Measurements from ENCODE around the gene SAMD11. TPM values are rescaled to one million over a fixed set of nuclear protein-coding genes. Genes with fewer than 3 reads are reported as not detected.

The SAMD11 gene
- total RNA-seq, 1 donor from 2014 or later, result 6.0 TPM

DNA sequence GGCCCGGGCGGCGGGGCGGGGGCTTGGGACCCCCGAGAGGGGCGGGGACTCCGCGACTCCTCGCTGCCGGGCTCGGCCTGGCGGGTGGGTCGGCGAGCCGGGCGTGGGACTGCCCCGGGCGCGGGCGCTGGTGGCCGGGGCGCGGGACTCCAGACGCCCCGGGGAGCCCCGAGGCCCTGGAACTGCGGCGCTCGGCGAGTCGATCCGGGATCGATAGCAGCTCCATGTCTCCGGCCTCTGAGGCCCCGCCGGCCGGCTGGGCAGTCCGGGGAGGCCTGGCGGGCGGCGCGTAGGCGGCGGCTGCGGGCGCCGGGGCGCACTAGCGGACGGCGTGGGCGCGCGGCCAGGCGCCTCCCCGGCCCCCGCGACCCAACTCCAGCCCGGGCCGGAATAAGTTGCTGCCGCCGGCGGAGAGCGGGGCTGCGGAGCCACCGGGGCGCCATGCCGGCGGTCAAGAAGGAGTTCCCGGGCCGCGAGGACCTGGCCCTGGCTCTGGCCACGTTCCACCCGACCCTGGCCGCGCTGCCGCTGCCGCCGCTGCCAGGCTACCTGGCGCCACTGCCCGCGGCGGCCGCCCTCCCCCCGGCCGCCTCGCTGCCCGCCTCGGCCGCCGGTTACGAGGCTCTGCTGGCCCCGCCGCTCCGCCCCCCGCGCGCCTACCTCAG lies 400 bp downstream of the SAMD11 start:
- H2AFZ ChIP-seq (ENCODE audit: low read depth, low read length), result peak overlapping the region; percentile 52
- H3K4me1 Mint-ChIP-seq (ENCODE audit: low read depth, unreplicated experiment), result peaks cover 4% of the 10 kb centered on the region
- peak overlapping the region; percentile 51 for H3K4me3 ChIP-seq (ENCODE audit: insufficient read depth, low read depth, low read length)
- no peak overlapping the region for H3K27ac Mint-ChIP-seq (ENCODE audit: unreplicated experiment)
- H3K27me3 ChIP-seq (ENCODE audit: insufficient read depth, low read length), result peaks cover 18% of the 10 kb centered on the region
- peak overlapping the region; percentile 85 for H3K4me2 ChIP-seq (ENCODE audit: low read length)
- H3K27ac ChIP-seq (ENCODE audit: low read depth, low read length), result no peak overlapping the region
- H3K79me2 ChIP-seq (ENCODE audit: insufficient read depth, low read length), result no peaks in the 10 kb centered on the region
- FAIRE-seq (no peak), DNase-seq (ENCODE audit: low read depth) (no peak)
- H3K9me3 Mint-ChIP-seq (ENCODE audit: unreplicated experiment), result no peaks in the 10 kb centered on the region
- peaks cover 2% of the 10 kb centered on the region for H3K36me3 Mint-ChIP-seq (ENCODE audit: low read depth, unreplicated experiment)
- no peaks in the 10 kb centered on the region for H3K9me3 ChIP-seq (ENCODE audit: insufficient read depth, low read depth, low read length)
- H3K4me1 ChIP-seq (ENCODE audit: insufficient read depth, low read length), result peaks cover 23% of the 10 kb centered on the region
- TF ChIP-seq, protein P1, sequence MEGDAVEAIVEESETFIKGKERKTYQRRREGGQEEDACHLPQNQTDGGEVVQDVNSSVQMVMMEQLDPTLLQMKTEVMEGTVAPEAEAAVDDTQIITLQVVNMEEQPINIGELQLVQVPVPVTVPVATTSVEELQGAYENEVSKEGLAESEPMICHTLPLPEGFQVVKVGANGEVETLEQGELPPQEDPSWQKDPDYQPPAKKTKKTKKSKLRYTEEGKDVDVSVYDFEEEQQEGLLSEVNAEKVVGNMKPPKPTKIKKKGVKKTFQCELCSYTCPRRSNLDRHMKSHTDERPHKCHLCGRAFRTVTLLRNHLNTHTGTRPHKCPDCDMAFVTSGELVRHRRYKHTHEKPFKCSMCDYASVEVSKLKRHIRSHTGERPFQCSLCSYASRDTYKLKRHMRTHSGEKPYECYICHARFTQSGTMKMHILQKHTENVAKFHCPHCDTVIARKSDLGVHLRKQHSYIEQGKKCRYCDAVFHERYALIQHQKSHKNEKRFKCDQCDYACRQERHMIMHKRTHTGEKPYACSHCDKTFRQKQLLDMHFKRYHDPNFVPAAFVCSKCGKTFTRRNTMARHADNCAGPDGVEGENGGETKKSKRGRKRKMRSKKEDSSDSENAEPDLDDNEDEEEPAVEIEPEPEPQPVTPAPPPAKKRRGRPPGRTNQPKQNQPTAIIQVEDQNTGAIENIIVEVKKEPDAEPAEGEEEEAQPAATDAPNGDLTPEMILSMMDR (IDR thresholded peaks at IDR 0.05; ENCODE audit: insufficient read depth, low read depth, low read length), result no peak
- TF ChIP-seq EZH2 (IDR thresholded peaks at IDR 0.05; ENCODE audit: insufficient read depth, low read length), result no peak
- H3K4me3 Mint-ChIP-seq (ENCODE audit: unreplicated experiment), result no peak overlapping the region
- peaks cover 55% of the 10 kb centered on the region for H3K27me3 Mint-ChIP-seq (ENCODE audit: low read depth, unreplicated experiment)
- H3K9ac ChIP-seq (ENCODE audit: low read length), result no peak overlapping the region
- peaks cover 30% of the 10 kb centered on the region for H4K20me1 ChIP-seq (ENCODE audit: insufficient read depth, low read length)
- no peaks in the 10 kb centered on the region for H3K36me3 ChIP-seq (ENCODE audit: insufficient read depth, low read length)

DNA sequence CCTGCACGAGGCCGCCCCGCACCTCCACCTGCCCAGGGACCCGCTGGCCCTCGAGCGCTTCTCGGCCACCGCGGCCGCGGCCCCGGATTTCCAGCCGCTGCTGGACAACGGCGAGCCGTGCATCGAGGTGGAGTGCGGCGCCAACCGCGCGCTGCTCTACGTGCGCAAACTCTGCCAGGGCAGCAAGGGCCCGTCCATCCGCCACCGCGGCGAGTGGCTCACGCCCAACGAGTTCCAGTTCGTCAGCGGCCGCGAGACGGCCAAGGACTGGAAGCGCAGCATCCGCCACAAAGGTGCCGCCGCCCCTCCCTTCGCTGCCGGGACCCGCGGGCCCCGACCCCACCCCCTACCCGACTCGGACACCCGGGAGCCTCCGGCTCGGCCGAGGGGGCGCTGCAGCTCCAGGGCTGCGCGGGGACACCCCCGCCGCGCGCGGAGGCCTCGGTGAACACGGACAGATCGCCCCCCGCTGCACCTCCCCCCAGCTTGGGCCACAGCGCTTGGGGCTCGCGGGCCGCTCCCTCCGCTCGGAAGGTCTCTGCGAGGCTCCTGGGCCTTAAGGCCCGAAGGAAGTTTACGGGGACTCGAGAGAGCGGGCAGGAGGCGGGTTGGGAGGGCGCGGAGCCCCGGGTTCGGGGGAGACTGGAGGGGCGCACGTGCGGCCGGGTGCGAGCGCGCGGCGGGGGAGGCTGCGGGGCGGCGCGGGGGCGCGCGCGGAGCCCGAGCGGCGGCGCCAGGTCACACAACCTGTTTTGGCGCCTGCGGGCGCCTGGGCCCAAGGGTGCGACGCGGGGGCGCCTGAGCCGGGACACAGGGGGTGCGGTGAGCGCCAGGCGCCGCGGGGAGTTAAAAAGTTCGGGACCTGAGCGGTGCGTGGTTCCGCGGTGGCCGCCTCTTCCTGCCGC lies 1.2 kb downstream of the SAMD11 start:
- DNase-seq (ENCODE audit: low read depth), result peak; percentile 44
- H3K27me3 Mint-ChIP-seq (ENCODE audit: low read depth, unreplicated experiment), result peaks cover 57% of the 10 kb centered on the region
- Histone ChIP-seq H4K20me1 (ENCODE audit: insufficient read depth, low read length) (peaks cover 37% of the 10 kb centered on the region), H3K79me2 (ENCODE audit: insufficient read depth, low read length) (no peaks in the 10 kb centered on the region), H3K27ac (ENCODE audit: low read depth, low read length) (no peak overlapping the region), H3K4me3 (ENCODE audit: insufficient read depth, low read depth, low read length) (peak overlapping the region; percentile 51), H3K4me1 (ENCODE audit: insufficient read depth, low read length) (peaks cover 23% of the 10 kb centered on the region), H3K9me3 (ENCODE audit: insufficient read depth, low read depth, low read length) (no peaks in the 10 kb centered on the region), H3K27me3 (ENCODE audit: insufficient read depth, low read length) (peaks cover 15% of the 10 kb centered on the region), H2AFZ (ENCODE audit: low read depth, low read length) (peak overlapping the region; percentile 52), H3K4me2 (ENCODE audit: low read length) (peak overlapping the region; percentile 85), H3K36me3 (ENCODE audit: insufficient read depth, low read length) (no peaks in the 10 kb centered on the region), H3K9ac (ENCODE audit: low read length) (peak overlapping the region; percentile 14)
- no peak for FAIRE-seq
- H3K4me1 Mint-ChIP-seq (ENCODE audit: low read depth, unreplicated experiment), result peaks cover 4% of the 10 kb centered on the region
- peak overlapping the region; percentile 57 for H3K4me3 Mint-ChIP-seq (ENCODE audit: unreplicated experiment)
- TF ChIP-seq, protein P1 (IDR thresholded peaks at IDR 0.05; ENCODE audit: insufficient read depth, low read depth, low read length), result no peak
- peak; percentile 54 for TF ChIP-seq EZH2 (IDR thresholded peaks at IDR 0.05; ENCODE audit: insufficient read depth, low read length)
- no peak overlapping the region for H3K27ac Mint-ChIP-seq (ENCODE audit: unreplicated experiment)
- peaks cover 2% of the 10 kb centered on the region for H3K36me3 Mint-ChIP-seq (ENCODE audit: low read depth, unreplicated experiment)
- H3K9me3 Mint-ChIP-seq (ENCODE audit: unreplicated experiment), result no peaks in the 10 kb centered on the region

All from astrocyte (in vitro differentiated cells and primary cell).